ENCODE measurements around the gene HBG2. TPM values are rescaled to one million over a fixed set of nuclear protein-coding genes. Genes with fewer than 3 reads are reported as not detected.

The HBG2 gene
- total and polyA plus RNA-seq, 2 of the 13 experiments (the other 11 are each of a cell fraction or from before 2014, with no cell fraction given): not detected

- TF ChIP-seq ETV6 (CRISPR knock-in tag; conservative IDR thresholded peaks at IDR 0.05): no peak
- no peak for TF ChIP-seq ZNF263 (CRISPR knock-in tag; IDR thresholded peaks at IDR 0.05)
- TF ChIP-seq ZNF383 (CRISPR knock-in tag; IDR thresholded peaks at IDR 0.05; ENCODE audit: borderline replicate concordance): no peak
- TF ChIP-seq SKIL (CRISPR knock-in tag; IDR thresholded peaks at IDR 0.05; ENCODE audit: borderline replicate concordance): no peak
- no peak for TF ChIP-seq CHD2 (IDR thresholded peaks at IDR 0.05; ENCODE audit: low read depth, low read length)
- TF ChIP-seq TERF1 (CRISPR knock-in tag; IDR thresholded peaks at IDR 0.05): no peak
- TF ChIP-seq GPN1 (CRISPR knock-in tag; IDR thresholded peaks at IDR 0.05; ENCODE audit: borderline replicate concordance): no peak
- TF ChIP-seq FOSL2 (CRISPR knock-in tag; IDR thresholded peaks at IDR 0.05): peak; percentile 74
- TF ChIP-seq ZNF598 (CRISPR knock-in tag; IDR thresholded peaks at IDR 0.05; ENCODE audit: borderline replicate concordance): no peak
- TF ChIP-seq MYC (CRISPR knock-in tag; IDR thresholded peaks at IDR 0.05; ENCODE audit: borderline replicate concordance): no peak
- no peak for TF ChIP-seq ZNF883 (CRISPR knock-in tag; IDR thresholded peaks at IDR 0.05; ENCODE audit: not compliant biosample characterization)
- TF ChIP-seq HOXD1 (CRISPR knock-in tag; IDR thresholded peaks at IDR 0.05): no peak
- TF ChIP-seq TFAP4 (IDR thresholded peaks at IDR 0.05; ENCODE audit: borderline replicate concordance, low read depth): no peak
- no peak for TF ChIP-seq SALL1 (CRISPR knock-in tag; IDR thresholded peaks at IDR 0.05)
- no peak for TF ChIP-seq CHCHD3 (CRISPR knock-in tag; IDR thresholded peaks at IDR 0.05)
Observed at GRCh38 chr11:5280582-5281102, 26.1 kb upstream of the HBG2 start (continued).
